GM12873 (cell line): ENCODE data around the gene TRPM1.

ENCODE experiments used
- TF ChIP-seq, protein P1 (sequence below): IDR thresholded peaks from 2 replicates; pipeline ENCODE4 v1.5.1; 2012; ENCODE audit warnings: low read depth, mild to moderate bottlenecking, moderate library complexity, low read length, control low read depth; ENCODE audit not compliant: insufficient read depth; ENCODE audit errors: missing control alignments

TRPM1 gene

DNA sequence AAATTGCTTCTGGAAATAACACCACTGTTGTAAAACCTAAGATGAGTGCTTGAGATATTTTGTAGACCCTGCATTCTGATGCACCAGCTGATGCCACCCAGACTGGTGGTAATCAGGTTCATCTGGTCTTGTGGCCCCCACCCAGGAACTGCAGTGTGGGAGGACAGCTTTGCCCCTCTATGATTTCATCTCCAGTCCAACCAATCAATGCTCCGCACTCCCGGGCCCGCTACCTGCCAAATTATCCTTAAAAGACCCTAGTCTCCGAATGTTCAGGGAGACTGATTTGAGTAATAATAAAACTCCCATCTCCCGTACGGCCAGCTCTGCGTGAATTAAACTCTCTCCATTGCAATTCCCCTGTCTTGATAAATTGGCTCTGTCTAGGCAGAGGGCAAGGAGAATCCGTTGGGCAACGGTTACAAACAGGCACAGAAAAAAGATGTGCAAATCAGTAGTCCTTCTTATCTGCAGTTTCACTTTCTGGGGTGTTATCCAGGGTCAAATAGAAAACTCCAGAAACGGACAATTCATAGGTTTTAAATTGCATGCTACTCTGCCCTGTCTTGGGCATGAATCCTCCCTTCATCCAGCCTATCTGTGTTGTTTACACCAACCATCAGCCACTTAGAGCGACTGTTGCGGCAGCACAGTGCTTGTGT is 29.2 kb upstream of the TRPM1 start:
- TF ChIP-seq, protein P1, sequence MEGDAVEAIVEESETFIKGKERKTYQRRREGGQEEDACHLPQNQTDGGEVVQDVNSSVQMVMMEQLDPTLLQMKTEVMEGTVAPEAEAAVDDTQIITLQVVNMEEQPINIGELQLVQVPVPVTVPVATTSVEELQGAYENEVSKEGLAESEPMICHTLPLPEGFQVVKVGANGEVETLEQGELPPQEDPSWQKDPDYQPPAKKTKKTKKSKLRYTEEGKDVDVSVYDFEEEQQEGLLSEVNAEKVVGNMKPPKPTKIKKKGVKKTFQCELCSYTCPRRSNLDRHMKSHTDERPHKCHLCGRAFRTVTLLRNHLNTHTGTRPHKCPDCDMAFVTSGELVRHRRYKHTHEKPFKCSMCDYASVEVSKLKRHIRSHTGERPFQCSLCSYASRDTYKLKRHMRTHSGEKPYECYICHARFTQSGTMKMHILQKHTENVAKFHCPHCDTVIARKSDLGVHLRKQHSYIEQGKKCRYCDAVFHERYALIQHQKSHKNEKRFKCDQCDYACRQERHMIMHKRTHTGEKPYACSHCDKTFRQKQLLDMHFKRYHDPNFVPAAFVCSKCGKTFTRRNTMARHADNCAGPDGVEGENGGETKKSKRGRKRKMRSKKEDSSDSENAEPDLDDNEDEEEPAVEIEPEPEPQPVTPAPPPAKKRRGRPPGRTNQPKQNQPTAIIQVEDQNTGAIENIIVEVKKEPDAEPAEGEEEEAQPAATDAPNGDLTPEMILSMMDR = no peak

DNA sequence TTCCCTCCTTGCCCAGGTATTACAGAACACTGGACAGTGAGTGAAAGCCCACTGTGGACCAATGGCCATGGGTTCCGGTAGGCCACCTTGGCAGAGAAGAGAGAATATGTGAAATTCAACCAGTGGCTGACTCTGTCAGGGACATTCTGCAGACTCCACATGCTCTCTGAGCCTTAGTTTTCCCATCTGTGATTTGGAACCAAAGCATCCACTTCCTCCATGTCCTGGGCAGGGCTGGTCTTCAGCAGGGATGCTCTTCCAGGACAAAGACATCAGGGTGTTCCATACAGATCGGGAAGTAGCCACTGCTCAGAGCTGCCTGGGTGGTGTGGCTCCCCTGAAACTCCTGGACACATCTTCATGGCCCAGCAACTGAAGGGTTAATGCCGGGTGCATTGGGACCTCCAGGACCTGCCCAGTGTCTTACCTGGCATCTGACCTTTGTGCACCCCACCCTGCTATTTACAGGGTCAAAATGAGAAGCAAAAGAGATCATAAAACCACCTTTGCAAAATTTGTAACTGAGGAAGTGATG is 28.3 kb upstream of the TRPM1 start:
- TF ChIP-seq, protein P1 = no peak

DNA sequence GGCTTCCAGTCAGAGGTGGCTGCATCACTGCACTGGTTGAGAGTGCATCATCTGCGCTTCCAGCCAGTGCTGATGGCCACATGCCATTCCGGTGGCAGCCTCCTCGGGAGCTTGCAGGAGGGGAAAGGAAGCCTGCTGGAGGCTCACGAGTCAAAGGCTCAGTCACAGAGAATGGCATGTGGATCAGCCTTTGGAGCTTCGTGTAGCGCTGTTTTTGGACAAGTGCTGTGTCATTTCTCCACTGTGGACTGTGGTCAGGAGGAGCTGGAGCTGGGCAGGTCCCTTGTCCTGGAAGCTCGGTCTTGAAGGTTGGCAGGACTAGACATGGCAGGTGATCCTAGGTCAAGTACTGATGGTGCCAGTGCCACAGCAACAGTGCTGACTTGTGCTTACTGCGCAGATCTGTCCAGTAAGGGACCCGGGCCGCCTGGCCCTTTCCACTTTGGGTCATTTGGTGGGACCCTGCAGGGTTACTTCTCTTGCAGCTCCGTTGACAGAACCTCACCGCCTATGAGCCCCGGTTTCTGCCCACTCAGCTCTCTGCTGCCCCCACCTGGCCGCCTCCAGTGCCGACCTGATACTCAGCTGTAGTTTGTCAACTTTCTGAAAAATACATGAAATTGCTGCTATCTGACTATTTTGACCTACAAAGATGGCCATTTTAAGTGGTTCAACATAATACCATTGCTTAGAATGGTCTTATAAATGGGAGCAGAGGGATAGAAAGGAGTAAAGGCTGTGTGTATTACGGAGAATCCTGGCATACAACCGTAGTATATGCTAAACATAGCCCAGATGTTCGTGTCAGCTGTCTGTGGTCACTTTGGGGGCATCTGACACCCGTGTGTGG is 27.6 kb upstream of the TRPM1 start:
- TF ChIP-seq, protein P1 = peak; percentile 92

DNA sequence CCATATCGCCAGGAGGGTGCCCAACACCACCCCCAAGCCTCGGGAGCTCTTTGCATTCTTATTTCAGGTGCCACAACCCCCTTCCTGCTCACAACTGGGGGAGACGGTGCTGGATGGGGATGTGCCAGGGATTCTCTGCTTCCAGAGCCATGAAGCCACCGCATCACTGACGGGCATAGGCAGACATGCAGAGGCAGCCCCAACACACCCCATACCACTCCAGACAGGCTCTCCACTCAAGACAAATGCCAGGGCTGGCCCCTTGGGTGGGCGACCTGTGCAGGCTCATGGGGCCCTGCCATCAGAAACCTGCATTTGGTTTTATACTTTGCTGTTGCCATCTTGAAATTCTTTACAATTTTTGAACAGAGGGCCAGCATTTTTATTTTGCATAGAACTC is 27.0 kb upstream of the TRPM1 start:
- TF ChIP-seq, protein P1 = no peak

DNA sequence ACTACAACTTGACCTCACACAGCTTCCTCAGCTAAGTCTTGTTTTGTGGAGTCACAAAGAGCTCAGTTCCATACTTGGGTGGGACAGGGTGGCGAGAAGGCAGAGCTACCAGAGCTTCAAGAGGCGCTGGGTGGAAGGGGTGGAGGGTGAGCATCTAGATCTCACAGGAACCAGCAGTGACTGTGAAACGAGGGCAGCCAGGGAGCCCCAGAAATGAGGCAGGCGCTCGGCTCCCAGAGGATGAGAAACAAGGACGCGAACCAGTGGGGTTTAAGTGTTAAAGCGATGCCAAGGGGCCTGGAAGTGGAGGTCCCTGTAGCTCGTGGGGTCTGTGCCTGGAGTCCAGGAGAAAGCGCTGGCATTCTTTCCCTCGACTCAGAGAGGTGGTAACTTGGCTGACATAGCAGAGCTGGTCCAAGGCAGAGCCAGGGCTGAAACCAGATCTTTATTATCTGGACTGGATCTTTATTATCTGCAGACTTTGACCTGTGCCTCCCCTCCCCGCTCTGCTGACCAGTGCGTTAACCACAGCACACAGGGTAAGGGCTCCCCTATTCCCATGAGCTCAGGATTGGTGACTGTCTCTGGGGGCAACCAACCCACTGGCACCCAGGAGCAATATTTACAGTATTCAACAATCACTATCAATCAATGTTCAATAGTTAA is 26.2 kb upstream of the TRPM1 start:
- TF ChIP-seq, protein P1 = no peak

DNA sequence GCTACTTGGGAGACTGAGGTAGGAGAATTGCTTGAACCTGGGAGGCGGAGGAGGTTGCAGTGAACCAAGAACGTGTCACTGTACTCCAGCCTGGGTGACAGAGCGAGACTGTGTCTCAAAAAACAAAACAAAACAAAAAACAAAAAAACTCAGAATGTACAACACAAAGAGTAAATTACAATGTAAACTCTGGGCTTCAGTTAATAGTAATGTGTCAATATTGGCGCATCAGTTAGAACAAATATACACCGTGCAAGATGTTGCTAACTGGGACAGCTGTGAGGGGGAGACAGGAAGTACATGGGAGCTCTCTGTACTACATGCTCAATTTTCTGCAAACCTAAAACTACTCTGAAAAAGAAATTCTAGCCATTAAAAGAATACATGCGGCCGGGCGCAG is 23.5 kb upstream of the TRPM1 start:
- TF ChIP-seq, protein P1 = no peak
